ENCODE measurements around the gene MRPL36. TPM values are rescaled to one million over a fixed set of nuclear protein-coding genes. Genes with fewer than 3 reads are reported as not detected.

The MRPL36 gene
- total and polyA plus RNA-seq, 2 experiments from 2014 or later = 47.5 to 149 TPM

DNA sequence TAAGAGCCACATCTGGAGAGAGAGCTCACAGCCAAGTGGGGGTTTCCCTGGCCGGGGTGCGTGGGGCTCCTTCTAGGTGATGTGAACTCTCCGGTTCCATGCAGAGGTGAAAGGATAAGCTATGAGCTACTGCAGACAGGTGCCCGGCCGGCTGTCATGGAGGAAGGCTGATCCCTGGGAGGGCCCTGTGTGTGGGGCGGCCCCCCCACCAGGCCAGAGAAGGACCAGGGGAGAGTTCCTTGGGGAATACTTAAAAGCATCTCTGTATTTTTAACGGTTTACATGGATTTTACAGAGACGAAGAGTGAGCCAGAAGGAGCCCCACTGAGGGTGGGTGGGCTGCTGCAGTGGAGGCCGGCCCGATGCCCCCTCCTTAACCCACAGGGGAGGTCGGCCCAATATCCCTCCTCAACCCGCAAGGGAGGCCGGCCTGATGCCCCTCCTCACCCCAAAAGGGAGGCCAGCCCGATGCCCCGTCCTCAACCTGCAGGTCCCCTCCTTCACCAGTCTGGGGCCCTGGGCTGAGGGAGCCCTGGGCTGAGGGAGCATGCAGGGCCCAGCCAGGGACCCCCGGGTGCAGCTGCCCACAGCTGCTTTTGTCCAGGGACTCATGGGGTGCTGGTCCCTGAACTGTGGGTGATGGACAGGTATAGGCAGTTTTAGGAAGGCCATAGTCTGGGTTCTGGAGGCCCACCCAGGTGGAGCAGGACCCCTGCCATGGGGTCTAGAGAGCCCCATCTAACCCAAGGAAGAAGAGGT is 31.9 kb downstream of the MRPL36 start:
- H3K27me3 ChIP-seq (ENCODE audit: insufficient read depth) = no peaks in the 10 kb centered on the region
- no peaks in the 10 kb centered on the region for H3K4me1 ChIP-seq (ENCODE audit: insufficient read depth)
- no peaks in the 10 kb centered on the region for H3K36me3 ChIP-seq (ENCODE audit: insufficient read depth)
- Mint-ChIP-seq H3K4me1 (peaks cover 20% of the 10 kb centered on the region), H3K27me3 (ENCODE audit: insufficient read depth, low read depth, poor library complexity) (peaks cover 7% of the 10 kb centered on the region), H3K36me3 (ENCODE audit: low read depth) (no peaks in the 10 kb centered on the region), H3K27ac (no peak overlapping the region), H3K9me3 (no peaks in the 10 kb centered on the region), H3K4me3 (no peak overlapping the region)
- no peak overlapping the region for H3K27ac ChIP-seq (ENCODE audit: low read depth)
- no peaks in the 10 kb centered on the region for H3F3A ChIP-seq (replicated peaks; ENCODE audit: low read depth)
- H3K9me2 ChIP-seq (ENCODE audit: insufficient read depth) = no peaks in the 10 kb centered on the region
- TF ChIP-seq EZH2 (IDR thresholded peaks at IDR 0.05; ENCODE audit: low read depth, unreplicated experiment) = no peak
- TF ChIP-seq NANOG (IDR thresholded peaks at IDR 0.05; ENCODE audit: borderline replicate concordance) = no peak
- TF ChIP-seq, protein P1, sequence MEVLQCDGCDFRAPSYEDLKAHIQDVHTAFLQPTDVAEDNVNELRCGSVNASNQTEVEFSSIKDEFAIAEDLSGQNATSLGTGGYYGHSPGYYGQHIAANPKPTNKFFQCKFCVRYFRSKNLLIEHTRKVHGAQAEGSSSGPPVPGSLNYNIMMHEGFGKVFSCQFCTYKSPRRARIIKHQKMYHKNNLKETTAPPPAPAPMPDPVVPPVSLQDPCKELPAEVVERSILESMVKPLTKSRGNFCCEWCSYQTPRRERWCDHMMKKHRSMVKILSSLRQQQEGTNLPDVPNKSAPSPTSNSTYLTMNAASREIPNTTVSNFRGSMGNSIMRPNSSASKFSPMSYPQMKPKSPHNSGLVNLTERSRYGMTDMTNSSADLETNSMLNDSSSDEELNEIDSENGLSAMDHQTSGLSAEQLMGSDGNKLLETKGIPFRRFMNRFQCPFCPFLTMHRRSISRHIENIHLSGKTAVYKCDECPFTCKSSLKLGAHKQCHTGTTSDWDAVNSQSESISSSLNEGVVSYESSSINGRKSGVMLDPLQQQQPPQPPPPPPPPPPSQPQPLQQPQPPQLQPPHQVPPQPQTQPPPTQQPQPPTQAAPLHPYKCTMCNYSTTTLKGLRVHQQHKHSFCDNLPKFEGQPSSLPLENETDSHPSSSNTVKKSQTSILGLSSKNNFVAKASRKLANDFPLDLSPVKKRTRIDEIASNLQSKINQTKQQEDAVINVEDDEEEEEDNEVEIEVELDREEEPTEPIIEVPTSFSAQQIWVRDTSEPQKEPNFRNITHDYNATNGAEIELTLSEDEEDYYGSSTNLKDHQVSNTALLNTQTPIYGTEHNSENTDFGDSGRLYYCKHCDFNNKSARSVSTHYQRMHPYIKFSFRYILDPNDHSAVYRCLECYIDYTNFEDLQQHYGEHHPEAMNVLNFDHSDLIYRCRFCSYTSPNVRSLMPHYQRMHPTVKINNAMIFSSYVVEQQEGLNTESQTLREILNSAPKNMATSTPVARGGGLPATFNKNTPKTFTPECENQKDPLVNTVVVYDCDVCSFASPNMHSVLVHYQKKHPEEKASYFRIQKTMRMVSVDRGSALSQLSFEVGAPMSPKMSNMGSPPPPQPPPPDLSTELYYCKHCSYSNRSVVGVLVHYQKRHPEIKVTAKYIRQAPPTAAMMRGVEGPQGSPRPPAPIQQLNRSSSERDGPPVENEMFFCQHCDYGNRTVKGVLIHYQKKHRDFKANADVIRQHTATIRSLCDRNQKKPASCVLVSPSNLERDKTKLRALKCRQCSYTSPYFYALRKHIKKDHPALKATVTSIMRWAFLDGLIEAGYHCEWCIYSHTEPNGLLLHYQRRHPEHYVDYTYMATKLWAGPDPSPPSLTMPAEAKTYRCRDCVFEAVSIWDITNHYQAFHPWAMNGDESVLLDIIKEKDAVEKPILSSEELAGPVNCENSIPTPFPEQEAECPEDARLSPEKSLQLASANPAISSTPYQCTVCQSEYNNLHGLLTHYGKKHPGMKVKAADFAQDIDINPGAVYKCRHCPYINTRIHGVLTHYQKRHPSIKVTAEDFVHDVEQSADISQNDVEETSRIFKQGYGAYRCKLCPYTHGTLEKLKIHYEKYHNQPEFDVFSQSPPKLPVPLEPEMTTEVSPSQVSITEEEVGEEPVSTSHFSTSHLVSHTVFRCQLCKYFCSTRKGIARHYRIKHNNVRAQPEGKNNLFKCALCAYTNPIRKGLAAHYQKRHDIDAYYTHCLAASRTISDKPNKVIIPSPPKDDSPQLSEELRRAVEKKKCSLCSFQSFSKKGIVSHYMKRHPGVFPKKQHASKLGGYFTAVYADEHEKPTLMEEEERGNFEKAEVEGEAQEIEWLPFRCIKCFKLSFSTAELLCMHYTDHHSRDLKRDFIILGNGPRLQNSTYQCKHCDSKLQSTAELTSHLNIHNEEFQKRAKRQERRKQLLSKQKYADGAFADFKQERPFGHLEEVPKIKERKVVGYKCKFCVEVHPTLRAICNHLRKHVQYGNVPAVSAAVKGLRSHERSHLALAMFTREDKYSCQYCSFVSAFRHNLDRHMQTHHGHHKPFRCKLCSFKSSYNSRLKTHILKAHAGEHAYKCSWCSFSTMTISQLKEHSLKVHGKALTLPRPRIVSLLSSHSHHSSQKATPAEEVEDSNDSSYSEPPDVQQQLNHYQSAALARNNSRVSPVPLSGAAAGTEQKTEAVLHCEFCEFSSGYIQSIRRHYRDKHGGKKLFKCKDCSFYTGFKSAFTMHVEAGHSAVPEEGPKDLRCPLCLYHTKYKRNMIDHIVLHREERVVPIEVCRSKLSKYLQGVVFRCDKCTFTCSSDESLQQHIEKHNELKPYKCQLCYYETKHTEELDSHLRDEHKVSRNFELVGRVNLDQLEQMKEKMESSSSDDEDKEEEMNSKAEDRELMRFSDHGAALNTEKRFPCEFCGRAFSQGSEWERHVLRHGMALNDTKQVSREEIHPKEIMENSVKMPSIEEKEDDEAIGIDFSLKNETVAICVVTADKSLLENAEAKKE (CRISPR knock-in tag; IDR thresholded peaks at IDR 0.05) = no peak
- no peak for TF ChIP-seq EZH2phosphoT487 (IDR thresholded peaks at IDR 0.05; ENCODE audit: unreplicated experiment)
- TF ChIP-seq, protein P2, sequence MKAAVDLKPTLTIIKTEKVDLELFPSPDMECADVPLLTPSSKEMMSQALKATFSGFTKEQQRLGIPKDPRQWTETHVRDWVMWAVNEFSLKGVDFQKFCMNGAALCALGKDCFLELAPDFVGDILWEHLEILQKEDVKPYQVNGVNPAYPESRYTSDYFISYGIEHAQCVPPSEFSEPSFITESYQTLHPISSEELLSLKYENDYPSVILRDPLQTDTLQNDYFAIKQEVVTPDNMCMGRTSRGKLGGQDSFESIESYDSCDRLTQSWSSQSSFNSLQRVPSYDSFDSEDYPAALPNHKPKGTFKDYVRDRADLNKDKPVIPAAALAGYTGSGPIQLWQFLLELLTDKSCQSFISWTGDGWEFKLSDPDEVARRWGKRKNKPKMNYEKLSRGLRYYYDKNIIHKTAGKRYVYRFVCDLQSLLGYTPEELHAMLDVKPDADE (IDR thresholded peaks at IDR 0.05) = no peak
- no peak for TF ChIP-seq ZNF114 (CRISPR knock-in tag; IDR thresholded peaks at IDR 0.05)
- TF ChIP-seq REST (IDR thresholded peaks at IDR 0.05; ENCODE audit: unreplicated experiment) = no peak
- no peak for TF ChIP-seq STAT1 (IDR thresholded peaks at IDR 0.05; ENCODE audit: unreplicated experiment)
- TF ChIP-seq CREB1 (CRISPR knock-in tag; IDR thresholded peaks at IDR 0.05; ENCODE audit: low read depth) = no peak
- no peak for TF ChIP-seq JUNB (IDR thresholded peaks at IDR 0.05; ENCODE audit: unreplicated experiment)
- TF ChIP-seq, protein P3, sequence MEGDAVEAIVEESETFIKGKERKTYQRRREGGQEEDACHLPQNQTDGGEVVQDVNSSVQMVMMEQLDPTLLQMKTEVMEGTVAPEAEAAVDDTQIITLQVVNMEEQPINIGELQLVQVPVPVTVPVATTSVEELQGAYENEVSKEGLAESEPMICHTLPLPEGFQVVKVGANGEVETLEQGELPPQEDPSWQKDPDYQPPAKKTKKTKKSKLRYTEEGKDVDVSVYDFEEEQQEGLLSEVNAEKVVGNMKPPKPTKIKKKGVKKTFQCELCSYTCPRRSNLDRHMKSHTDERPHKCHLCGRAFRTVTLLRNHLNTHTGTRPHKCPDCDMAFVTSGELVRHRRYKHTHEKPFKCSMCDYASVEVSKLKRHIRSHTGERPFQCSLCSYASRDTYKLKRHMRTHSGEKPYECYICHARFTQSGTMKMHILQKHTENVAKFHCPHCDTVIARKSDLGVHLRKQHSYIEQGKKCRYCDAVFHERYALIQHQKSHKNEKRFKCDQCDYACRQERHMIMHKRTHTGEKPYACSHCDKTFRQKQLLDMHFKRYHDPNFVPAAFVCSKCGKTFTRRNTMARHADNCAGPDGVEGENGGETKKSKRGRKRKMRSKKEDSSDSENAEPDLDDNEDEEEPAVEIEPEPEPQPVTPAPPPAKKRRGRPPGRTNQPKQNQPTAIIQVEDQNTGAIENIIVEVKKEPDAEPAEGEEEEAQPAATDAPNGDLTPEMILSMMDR (conservative IDR thresholded peaks at IDR 0.05; ENCODE audit: low read depth in 2 of 2) = no peak
- TF ChIP-seq ZNF331 (CRISPR knock-in tag; IDR thresholded peaks at IDR 0.05; ENCODE audit: low read depth) = no peak
- no peak for TF ChIP-seq POLR2AphosphoS5 (IDR thresholded peaks at IDR 0.05; ENCODE audit: low read depth)
- H3K79me2 ChIP-seq (replicated peaks; ENCODE audit: insufficient read depth) = no peaks in the 10 kb centered on the region
- H3K4me2 ChIP-seq = no peak overlapping the region
- no peak overlapping the region for H3K4me3 ChIP-seq
- no peaks in the 10 kb centered on the region for H4K20me1 ChIP-seq (replicated peaks; ENCODE audit: insufficient read depth)
- no peak overlapping the region for H2AFZ ChIP-seq
- no peak for DNase-seq (ENCODE audit: low spot score)
- ATAC-seq = no peak

Measured in GM23338 (cell line).